ENCODE measurements around the gene AP2A2.

AP2A2 gene

DNA sequence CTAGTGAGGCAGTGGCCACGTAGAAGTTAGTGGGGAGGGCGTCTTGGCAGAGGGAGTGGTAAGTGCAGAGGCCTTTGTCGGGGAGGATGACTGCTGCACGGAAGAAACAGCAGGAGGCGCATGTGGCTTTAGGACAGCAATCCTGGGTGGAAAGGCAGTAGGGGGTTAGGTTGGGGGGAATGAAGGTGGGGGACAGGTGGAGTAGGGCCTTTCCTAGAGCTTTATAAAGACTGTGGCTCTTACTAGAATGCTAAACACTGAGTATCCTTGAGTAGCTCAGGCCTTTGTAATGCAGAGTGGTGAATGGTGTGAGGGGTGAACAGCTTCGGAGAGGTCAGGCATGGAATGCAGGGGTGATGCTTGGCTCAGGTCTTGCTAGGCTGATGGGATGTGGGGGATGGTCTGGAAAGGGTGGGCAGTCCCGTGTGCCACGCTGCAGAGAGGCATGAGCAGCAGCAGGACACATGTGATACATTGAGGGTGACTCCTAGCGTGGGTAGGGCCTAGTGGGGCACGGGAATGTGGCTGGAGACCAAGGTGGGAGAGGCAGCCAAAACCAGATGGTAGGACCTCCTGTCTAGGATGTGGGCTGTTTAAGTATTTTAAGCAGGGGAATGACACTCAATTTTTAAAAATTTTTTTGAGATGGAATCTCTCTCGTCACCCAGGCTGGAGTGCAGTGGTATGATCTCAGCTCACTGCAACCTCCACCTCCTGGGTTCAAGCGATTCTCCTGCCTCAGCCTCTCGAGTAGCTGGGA lies 19.2 kb downstream of the AP2A2 start:
- no peak overlapping the region for H3K4me3 ChIP-seq (ENCODE audit: low read depth, low read length)
- TF ChIP-seq, protein P1, sequence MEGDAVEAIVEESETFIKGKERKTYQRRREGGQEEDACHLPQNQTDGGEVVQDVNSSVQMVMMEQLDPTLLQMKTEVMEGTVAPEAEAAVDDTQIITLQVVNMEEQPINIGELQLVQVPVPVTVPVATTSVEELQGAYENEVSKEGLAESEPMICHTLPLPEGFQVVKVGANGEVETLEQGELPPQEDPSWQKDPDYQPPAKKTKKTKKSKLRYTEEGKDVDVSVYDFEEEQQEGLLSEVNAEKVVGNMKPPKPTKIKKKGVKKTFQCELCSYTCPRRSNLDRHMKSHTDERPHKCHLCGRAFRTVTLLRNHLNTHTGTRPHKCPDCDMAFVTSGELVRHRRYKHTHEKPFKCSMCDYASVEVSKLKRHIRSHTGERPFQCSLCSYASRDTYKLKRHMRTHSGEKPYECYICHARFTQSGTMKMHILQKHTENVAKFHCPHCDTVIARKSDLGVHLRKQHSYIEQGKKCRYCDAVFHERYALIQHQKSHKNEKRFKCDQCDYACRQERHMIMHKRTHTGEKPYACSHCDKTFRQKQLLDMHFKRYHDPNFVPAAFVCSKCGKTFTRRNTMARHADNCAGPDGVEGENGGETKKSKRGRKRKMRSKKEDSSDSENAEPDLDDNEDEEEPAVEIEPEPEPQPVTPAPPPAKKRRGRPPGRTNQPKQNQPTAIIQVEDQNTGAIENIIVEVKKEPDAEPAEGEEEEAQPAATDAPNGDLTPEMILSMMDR (IDR thresholded peaks at IDR 0.05; ENCODE audit: low read depth, low read length): peak; percentile 45
- DNase-seq (ENCODE audit: low read depth, low spot score): peak; percentile 40
- in situ Hi-C loops (cut with HindIII; ENCODE audit: low sequenced_read_pairs): no loop called here

DNA sequence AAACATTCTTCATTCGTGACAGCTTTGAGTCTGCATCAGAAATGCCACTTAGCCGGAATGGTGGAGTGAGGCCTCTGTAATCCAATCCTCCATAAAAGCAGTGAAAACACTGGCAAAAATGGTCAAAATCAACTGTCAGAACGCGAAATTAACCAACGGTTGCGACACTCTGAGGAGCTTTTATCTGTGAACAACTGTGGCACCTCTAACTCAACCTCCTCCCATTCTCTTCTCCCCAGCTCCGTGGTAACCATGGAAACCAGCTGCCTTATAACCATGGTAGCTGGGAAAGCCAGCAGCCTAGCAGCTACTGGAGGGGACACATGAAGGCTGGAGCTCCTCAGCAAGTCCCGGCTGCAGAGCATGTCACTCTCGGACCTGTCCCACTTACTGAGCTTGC lies 20.3 kb downstream of the AP2A2 start:
- in situ Hi-C loops (cut with HindIII; ENCODE audit: low sequenced_read_pairs): no loop called here
- H3K4me3 ChIP-seq (ENCODE audit: low read depth, low read length): no peak overlapping the region
- peak; percentile 16 for DNase-seq (ENCODE audit: low read depth, low spot score)
- TF ChIP-seq, protein P1 (IDR thresholded peaks at IDR 0.05; ENCODE audit: low read depth, low read length): no peak

DNA sequence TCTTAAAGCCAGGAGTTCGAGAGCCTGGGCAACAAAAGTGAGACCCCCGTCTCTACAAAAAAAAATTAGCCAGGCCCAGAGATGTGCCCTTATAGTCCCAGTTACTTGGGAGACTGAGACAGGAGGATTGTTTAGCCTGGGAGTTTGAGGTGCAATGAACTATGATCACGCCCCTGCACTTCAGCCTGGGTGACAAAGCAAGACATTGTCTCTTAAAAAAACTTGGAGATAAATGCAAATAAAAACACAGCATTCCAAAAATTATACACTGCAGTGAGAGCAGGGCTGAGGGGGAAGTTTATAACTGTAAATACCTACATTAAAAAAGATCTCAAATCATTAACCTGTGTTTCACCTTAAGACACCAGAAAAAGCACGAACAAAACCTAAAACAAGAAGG lies 22.1 kb downstream of the AP2A2 start:
- in situ Hi-C loops (cut with HindIII; ENCODE audit: low sequenced_read_pairs): no loop called here
- no peak for DNase-seq (ENCODE audit: low read depth, low spot score)
- TF ChIP-seq, protein P1 (IDR thresholded peaks at IDR 0.05; ENCODE audit: low read depth, low read length): no peak
- no peak overlapping the region for H3K4me3 ChIP-seq (ENCODE audit: low read depth, low read length)

DNA sequence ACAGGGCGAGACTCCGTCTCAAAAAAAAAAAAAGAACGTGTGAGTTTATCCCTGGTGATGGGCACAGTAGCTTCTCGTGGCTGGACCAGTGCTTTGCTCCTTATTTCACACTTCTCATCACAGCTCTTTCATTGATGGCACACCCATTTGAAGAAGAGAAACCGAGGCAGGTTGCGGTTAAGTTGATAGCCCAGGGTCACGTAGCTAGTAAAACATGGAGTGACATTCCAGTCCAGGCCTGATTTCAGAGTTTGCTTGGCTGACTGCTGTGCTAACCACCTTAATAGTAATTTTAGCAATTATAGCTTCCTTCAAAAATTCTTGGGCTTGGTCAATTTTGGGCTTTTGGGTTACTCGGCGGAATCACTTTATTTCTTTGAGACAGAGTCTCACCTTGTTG lies 25.8 kb downstream of the AP2A2 start:
- H3K4me3 ChIP-seq (ENCODE audit: low read depth, low read length): no peak overlapping the region
- TF ChIP-seq, protein P1 (IDR thresholded peaks at IDR 0.05; ENCODE audit: low read depth, low read length): no peak
- DNase-seq (ENCODE audit: low read depth, low spot score): no peak
- in situ Hi-C loops (cut with HindIII; ENCODE audit: low sequenced_read_pairs): no loop called here

DNA sequence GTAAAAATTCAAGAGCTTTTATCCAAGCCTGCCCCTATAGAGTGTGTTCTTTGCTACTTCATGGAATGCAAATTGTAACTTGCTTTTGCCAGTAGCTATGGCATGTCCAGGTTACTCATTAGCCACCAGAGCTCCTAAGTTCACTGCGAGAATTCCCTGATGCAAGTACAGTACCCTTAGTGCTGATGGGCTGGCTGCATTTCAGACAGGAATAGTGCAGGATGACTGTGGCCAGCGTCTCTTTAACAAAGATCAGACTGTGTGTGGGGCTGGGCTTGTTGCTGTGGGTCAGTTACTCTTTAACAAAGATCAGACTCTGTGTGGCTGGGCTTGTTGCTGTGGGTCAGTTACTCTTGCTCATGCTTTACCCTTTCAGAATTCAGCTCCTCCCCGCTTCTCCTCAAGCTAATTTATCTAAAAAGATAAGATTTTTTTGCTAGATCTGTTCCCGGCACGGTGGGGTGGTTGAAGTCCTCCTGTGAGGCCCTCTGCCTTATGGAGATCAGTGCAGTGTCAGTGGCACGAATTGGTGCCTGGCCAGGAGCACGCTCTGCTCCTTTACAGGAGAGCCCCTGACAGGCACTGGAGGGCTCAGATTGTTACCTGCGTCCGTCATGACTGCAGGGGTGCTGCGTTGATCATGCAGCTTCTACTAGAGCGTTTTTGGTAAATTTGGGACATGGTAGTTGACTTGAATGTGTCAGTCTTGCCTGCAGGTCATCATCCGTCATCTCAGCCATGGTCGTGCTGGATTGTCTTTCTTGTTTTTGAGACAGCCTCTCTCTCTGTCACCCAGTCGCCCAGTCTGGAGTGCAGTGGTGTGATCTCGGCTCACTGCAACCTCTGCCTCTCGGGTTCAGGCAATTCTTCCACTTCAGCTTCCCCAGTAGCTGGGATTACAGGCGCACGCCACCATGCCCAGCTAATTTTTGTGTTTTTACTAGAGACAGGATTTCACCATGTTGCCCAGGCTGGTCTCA lies 27.0 kb downstream of the AP2A2 start:
- TF ChIP-seq, protein P1 (IDR thresholded peaks at IDR 0.05; ENCODE audit: low read depth, low read length): no peak
- DNase-seq (ENCODE audit: low read depth, low spot score): peak; percentile 74
- in situ Hi-C loops (cut with HindIII; ENCODE audit: low sequenced_read_pairs): no loop called here
- H3K4me3 ChIP-seq (ENCODE audit: low read depth, low read length): no peak overlapping the region

DNA sequence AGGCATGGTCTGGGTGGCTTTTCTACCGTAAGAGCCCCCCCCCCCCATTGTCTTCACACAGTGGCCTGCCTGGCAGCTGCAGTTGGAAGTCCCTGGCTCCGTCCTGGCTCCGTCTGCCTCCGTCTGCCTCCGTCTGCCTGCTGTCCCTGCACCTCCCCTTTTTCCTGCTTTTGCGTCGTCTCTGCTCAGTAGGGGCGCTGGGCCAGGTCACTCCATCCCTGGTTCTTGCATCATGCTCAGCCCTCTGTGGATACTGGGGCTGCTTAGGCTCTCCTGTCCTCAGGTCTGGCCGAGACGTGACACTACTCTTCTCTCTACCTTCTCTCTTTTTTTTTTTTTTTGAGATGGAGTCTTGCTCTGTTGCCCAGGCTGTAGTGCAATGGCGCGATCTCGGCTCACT lies 27.8 kb downstream of the AP2A2 start:
- no peak for DNase-seq (ENCODE audit: low read depth, low spot score)
- in situ Hi-C loops (cut with HindIII; ENCODE audit: low sequenced_read_pairs): no loop called here
- TF ChIP-seq, protein P1 (IDR thresholded peaks at IDR 0.05; ENCODE audit: low read depth, low read length): no peak

More for the DNA sequence above, 27.8 kb downstream of the AP2A2 start:
- no peak overlapping the region for H3K4me3 ChIP-seq (ENCODE audit: low read depth, low read length)

Measured in astrocyte of the spinal cord (primary cell).